Raji (cell line): ENCODE measurements around the gene C19orf47.

Source experiments
- POLR2A ChIP-seq: IDR thresholded peaks from 2 replicates; pipeline ENCODE4 v1.6.1; 2011; ENCODE audit warnings: low read depth, low read length, control low read depth; ENCODE audit not compliant: insufficient read depth

C19orf47 gene

GRCh38 chr19:40272261-40272660 lies 75.9 kb downstream of the C19orf47 start:
- TF ChIP-seq POLR2A: no peak

- no peak for TF ChIP-seq POLR2A
Measured at GRCh38 chr19:40271706-40272105, 76.5 kb downstream of the C19orf47 start.

DNA sequence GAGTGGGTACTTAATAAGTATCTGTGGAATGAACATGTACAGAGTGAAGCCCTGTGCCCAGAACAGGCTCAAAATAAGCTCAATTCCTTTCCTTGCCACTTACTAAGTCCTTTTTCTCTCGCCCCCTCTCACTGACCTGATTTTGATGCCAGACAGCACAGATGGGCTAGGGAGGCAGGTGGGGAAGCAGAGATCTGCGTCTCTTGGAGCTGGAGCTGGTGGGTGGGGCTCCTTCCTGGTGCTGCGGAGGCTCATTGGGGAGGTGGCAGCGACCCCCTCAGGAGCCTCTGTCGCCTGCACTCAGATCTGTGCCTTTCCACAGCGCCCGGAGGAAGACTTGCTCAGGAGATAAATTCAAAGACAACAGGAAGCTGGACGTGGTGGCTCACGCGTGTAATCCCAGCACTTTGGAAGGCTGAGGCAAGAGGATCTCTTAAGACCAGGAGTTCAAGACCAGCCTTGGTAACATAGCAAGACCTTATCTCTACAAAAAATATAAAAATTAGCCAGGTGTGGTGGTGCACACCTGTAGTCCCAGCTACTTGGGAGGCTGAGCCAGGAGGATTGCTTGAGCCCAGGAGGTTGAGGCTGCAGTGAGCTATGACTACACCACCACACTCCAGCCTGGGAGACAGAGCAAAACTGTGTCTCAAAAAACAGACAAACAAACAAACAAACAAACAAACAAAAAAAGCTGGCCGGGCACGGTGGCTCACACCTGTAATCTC lies 77.7 kb downstream of the C19orf47 start:
- TF ChIP-seq POLR2A: no peak
